Cardiac fibroblast (primary cell): Measurements from ENCODE around the gene NUP214.

Source experiments
- DNase-seq, 2 donors: peaks; one replicate each; pipeline versions ENCODE4 v3.0.0 to v3.0.0-alpha.2; 2010; ENCODE audit warnings: low read depth in 2 of 2
- H3K4me3 ChIP-seq, 2 donors: replicated peaks in 1 of 2; 1 replicate in 1 of 2; 2 replicates in 1 of 2; pipeline ENCODE4 v1.5.1; 2011; ENCODE audit warnings: low read depth in 2 of 2, low read length in 2 of 2, mild to moderate bottlenecking in 2 of 2, moderate library complexity in 1 of 2
- TF ChIP-seq, protein P1 (sequence below): IDR thresholded peaks from one replicate; pipeline ENCODE4 v1.5.1; 2011; ENCODE audit warnings: low read depth, mild to moderate bottlenecking, low read length, inconsistent platforms

NUP214 gene

DNA sequence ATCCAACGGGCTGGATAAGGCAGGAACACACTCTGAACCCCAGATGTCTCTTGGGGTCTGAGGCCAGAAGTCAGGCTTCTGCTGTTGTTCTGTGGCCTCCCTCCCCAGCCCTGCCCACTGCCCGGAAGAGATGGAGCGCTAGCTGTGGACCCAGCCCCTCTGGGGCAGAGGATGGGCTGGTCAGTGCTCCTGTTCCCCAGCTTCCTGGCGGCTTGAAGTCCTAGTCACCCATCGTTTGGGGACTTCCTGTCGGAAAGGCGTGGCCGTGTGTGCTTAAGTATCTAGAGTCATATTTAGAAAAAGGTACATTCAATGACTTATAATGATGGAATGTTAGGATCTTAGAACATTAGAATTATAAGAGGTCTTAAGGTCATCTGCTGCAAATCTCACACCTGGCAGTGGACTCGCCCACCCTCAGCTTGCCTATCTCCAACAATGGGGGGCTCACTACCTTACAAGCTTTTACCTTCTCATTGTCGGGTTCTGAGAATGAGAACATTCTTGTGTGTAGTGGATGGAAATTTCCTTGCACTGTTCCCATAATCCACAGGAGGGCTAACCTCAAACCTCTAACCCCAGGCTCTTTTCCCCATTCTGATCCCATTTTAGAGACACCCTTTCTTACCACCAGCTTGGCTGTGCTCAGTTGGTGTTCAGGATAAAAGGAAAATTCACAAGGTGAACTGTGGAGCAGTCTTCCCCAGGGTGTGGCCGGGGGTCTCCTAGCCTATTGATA, 42.4 kb upstream of the NUP214 start:
- DNase-seq = no peak
- TF ChIP-seq, protein P1, sequence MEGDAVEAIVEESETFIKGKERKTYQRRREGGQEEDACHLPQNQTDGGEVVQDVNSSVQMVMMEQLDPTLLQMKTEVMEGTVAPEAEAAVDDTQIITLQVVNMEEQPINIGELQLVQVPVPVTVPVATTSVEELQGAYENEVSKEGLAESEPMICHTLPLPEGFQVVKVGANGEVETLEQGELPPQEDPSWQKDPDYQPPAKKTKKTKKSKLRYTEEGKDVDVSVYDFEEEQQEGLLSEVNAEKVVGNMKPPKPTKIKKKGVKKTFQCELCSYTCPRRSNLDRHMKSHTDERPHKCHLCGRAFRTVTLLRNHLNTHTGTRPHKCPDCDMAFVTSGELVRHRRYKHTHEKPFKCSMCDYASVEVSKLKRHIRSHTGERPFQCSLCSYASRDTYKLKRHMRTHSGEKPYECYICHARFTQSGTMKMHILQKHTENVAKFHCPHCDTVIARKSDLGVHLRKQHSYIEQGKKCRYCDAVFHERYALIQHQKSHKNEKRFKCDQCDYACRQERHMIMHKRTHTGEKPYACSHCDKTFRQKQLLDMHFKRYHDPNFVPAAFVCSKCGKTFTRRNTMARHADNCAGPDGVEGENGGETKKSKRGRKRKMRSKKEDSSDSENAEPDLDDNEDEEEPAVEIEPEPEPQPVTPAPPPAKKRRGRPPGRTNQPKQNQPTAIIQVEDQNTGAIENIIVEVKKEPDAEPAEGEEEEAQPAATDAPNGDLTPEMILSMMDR = no peak
- H3K4me3 ChIP-seq = no peak overlapping the region

- DNase-seq = no peak
- TF ChIP-seq, protein P1 = no peak
- H3K4me3 ChIP-seq = no peak overlapping the region
Observed at GRCh38 chr9:131084661-131085369, 40.6 kb upstream of the NUP214 start.

- H3K4me3 ChIP-seq = no peak overlapping the region
- TF ChIP-seq, protein P1 = no peak
- no peak for DNase-seq
Observed at GRCh38 chr9:131085370-131086122, 39.8 kb upstream of the NUP214 start.

- no peak for DNase-seq
- TF ChIP-seq, protein P1 = no peak
- H3K4me3 ChIP-seq = no peak overlapping the region
Observed at GRCh38 chr9:131087354-131087893, 38.0 kb upstream of the NUP214 start.

GRCh38 chr9:131090025-131090787, 35.2 kb upstream of the NUP214 start:
- TF ChIP-seq, protein P1 = no peak
- no peak overlapping the region for H3K4me3 ChIP-seq

More at GRCh38 chr9:131090025-131090787, 35.2 kb upstream of the NUP214 start:
- no peak for DNase-seq
